Neuronal stem cell (in vitro differentiated cells): ENCODE data around the gene APBB1.
A peak's percentile ranks its signal among the peaks of the same experiment; 100 is the strongest.

Source experiments
- DNase-seq: peaks from one replicate; pipeline ENCODE4 v3.0.0-alpha.2; 2013; ENCODE audit warnings: low spot score
- H2AFZ ChIP-seq: one replicate; pipeline ENCODE4 v1.6.1; 2013; ENCODE audit warnings: mild to moderate bottlenecking, low read length, inconsistent platforms
- H2AK5ac ChIP-seq: 2 replicates; pipeline ENCODE4 v1.6.1; 2013; ENCODE audit warnings: low read depth, mild to moderate bottlenecking, inconsistent platforms, low read length, moderate library complexity, mixed read lengths
- H2BK120ac ChIP-seq: 2 replicates; pipeline ENCODE4 v1.6.1; 2013; ENCODE audit warnings: low read depth, mild to moderate bottlenecking, inconsistent platforms, low read length, moderate library complexity, mixed read lengths
- H2BK12ac ChIP-seq: one replicate; pipeline ENCODE4 v1.6.1; 2013; ENCODE audit warnings: low read length, inconsistent platforms
- H2BK15ac ChIP-seq: 2 replicates; pipeline ENCODE4 v1.6.1; 2013; ENCODE audit warnings: mild to moderate bottlenecking, low read length, inconsistent platforms, mixed read lengths
- H2BK5ac ChIP-seq: one replicate; pipeline ENCODE4 v1.6.1; 2013; ENCODE audit warnings: inconsistent platforms, mild to moderate bottlenecking, low read length, moderate library complexity
- H3K14ac ChIP-seq: one replicate; pipeline ENCODE4 v1.6.1; 2013; ENCODE audit warnings: low read length, inconsistent platforms
- H3K18ac ChIP-seq: 2 replicates; pipeline ENCODE4 v1.6.1; 2013; ENCODE audit warnings: low read length, inconsistent platforms
- H3K23ac ChIP-seq: 2 replicates; pipeline ENCODE4 v1.6.1; 2013; ENCODE audit warnings: low read depth, mild to moderate bottlenecking, mixed read lengths, low read length, inconsistent platforms; ENCODE audit not compliant: poor library complexity
- H3K27ac ChIP-seq: replicated peaks from 3 replicates; pipeline ENCODE4 v1.5.1; 2013; ENCODE audit warnings: low read length, inconsistent platforms
- H3K27me3 ChIP-seq, 3 experiments: 2 replicates each; pipeline ENCODE4 v1.6.1; 2013; ENCODE audit warnings: low read length in 3 of 3, mild to moderate bottlenecking in 2 of 3, inconsistent platforms in 1 of 3, low read depth in 1 of 3, mixed read lengths in 1 of 3, moderate library complexity in 1 of 3; ENCODE audit not compliant: control insufficient read depth in 3 of 3, insufficient read depth in 3 of 3
- H3K36me3 ChIP-seq, 2 donors: replicated peaks in 1 of 2; 2 replicates each; pipeline ENCODE4 v1.6.1; 2013; ENCODE audit warnings: low read length in 2 of 2; ENCODE audit not compliant: control insufficient read depth in 2 of 2, insufficient read depth in 2 of 2
- H3K4ac ChIP-seq: 2 replicates; pipeline ENCODE4 v1.6.1; 2013; ENCODE audit warnings: inconsistent platforms, mild to moderate bottlenecking, low read length, moderate library complexity
- H3K4me1 ChIP-seq, 2 donors: 1 replicate in 1 of 2; 2 replicates in 1 of 2; pipeline ENCODE4 v1.6.1; 2013; ENCODE audit warnings: low read length in 2 of 2, low read depth in 1 of 2; ENCODE audit not compliant: control insufficient read depth in 2 of 2, insufficient read depth in 1 of 2
- H3K4me2 ChIP-seq: one replicate; pipeline ENCODE4 v1.6.1; 2013; ENCODE audit warnings: mild to moderate bottlenecking, low read length, inconsistent platforms; ENCODE audit not compliant: insufficient read depth, poor library complexity, severe bottlenecking
- H3K4me3 ChIP-seq, 2 donors: 2 replicates each; pipeline ENCODE4 v1.5.1; 2013; ENCODE audit warnings: low read length in 2 of 2, mild to moderate bottlenecking in 2 of 2, inconsistent platforms in 1 of 2, moderate library complexity in 1 of 2
- H3K79me1 ChIP-seq: one replicate; pipeline ENCODE4 v1.6.1; 2013; ENCODE audit warnings: low read depth, mild to moderate bottlenecking, inconsistent platforms, low read length, moderate library complexity
- H3K9ac ChIP-seq: one replicate; pipeline ENCODE4 v1.6.1; 2013; ENCODE audit warnings: mild to moderate bottlenecking, low read depth, low read length, inconsistent platforms; ENCODE audit not compliant: poor library complexity
- H3K9me3 ChIP-seq, 2 donors: replicated peaks in 1 of 2; 2 replicates each; pipeline versions ENCODE3 to v1.6.1; 2013; ENCODE audit warnings: low read length in 2 of 2, mild to moderate bottlenecking in 2 of 2, inconsistent platforms in 1 of 2, low read depth in 1 of 2, mixed read lengths in 1 of 2, moderate library complexity in 1 of 2; ENCODE audit not compliant: control insufficient read depth in 2 of 2, insufficient read depth in 1 of 2
- H4K8ac ChIP-seq: one replicate; pipeline ENCODE4 v1.6.1; 2013; ENCODE audit warnings: low read depth, mild to moderate bottlenecking, inconsistent platforms, low read length, moderate library complexity
- H4K91ac ChIP-seq: one replicate; pipeline ENCODE4 v1.6.1; 2013; ENCODE audit warnings: low read length, low read depth, mild to moderate bottlenecking, inconsistent platforms; ENCODE audit not compliant: poor library complexity
- WGBS, 2 donors: extraction: QIAGEN DNeasy Blood & Tissue Kit; methylation state at CpG; one replicate each; pipeline ENCODE4 v1.1.7; 2013; ENCODE audit warnings: missing lambda C conversion rate in 2 of 2, mixed read lengths in 1 of 2; ENCODE audit not compliant: insufficient read length in 2 of 2, insufficient replicate concordance in 1 of 2; ENCODE audit errors: extremely low coverage in 2 of 2; 5-methylcytosine and 5-hydroxymethylcytosine counted together

The APBB1 gene

DNA sequence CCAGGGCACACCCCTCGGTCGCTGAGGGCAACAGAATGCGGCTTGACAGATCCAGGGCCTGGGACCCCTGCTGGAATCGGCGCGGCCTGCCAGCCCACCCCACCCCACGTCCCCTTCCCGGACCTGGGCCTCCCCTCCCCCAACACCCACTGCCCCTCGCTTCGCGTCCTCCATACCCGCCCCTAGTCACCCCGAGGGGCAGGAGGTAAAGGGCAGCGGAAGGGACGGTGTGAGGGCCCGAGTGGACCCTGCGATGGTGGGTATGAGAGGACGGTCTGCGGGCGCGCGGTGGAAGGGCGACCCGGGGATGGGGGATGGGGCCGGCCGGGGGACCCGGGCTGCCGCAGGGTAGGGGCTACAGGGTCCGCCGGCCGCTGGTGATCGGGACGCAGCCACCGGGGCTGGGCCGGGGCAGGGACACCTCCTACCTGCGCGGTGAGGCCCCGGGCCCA is 311 bp downstream of the APBB1 start:
- H3K4me3 ChIP-seq, result peak overlapping the region; percentile 90 to 97
- H3K9ac ChIP-seq, result peak overlapping the region; percentile 93
- DNase-seq, result peak; percentile 48
- H3K27me3 ChIP-seq, result peaks cover 0 to 2% (median 0%) of the 10 kb centered on the region in 3 experiments
- peaks cover 6% of the 10 kb centered on the region for H3K79me1 ChIP-seq
- H4K91ac ChIP-seq, result no peak overlapping the region
- peak overlapping the region; percentile 64 for H3K4me2 ChIP-seq
- no peak overlapping the region for H2BK120ac ChIP-seq
- no peak overlapping the region for H3K14ac ChIP-seq
- no peak overlapping the region for H3K23ac ChIP-seq
- H3K18ac ChIP-seq, result peak overlapping the region; percentile 94
- H3K4ac ChIP-seq, result no peak overlapping the region
- H2BK15ac ChIP-seq, result peak overlapping the region; percentile 78
- H4K8ac ChIP-seq, result no peak overlapping the region
- no peaks in the 10 kb centered on the region for H3K36me3 ChIP-seq
- peak overlapping the region; percentile 100 for H2AFZ ChIP-seq
- peaks cover 3 to 7% of the 10 kb centered on the region in 2 donors for H3K4me1 ChIP-seq
- no peaks in the 10 kb centered on the region for H3K9me3 ChIP-seq
- no peak overlapping the region for H2BK12ac ChIP-seq
- WGBS, 2 donors, result no CpG with 5 or more reads among the region's 38 CpGs
- H3K27ac ChIP-seq, result no peak overlapping the region
- peak overlapping the region; percentile 30 for H2AK5ac ChIP-seq
- H2BK5ac ChIP-seq, result peak overlapping the region; percentile 96

GRCh38 chr11:6417907-6418556 is 862 bp downstream of the APBB1 start:
- Histone ChIP-seq H2BK5ac (no peak overlapping the region), H3K27me3 (peaks cover 0 to 2% (median 0%) of the 10 kb centered on the region in 3 experiments), H3K27ac (no peak overlapping the region), H3K14ac (no peak overlapping the region), H3K4ac (no peak overlapping the region), H4K91ac (no peak overlapping the region), H2BK12ac (no peak overlapping the region), H3K18ac (peak overlapping the region; percentile 19), H3K4me3 (peak overlapping the region; percentile 90 to 97), H3K79me1 (peaks cover 6% of the 10 kb centered on the region), H3K9ac (peak overlapping the region; percentile 93), H3K9me3 (no peaks in the 10 kb centered on the region), H3K23ac (no peak overlapping the region), H2AFZ (peak overlapping the region; percentile 100), H3K4me1 (peaks cover 3 to 7% of the 10 kb centered on the region in 2 donors), H3K4me2 (peak overlapping the region; percentile 64), H2AK5ac (peak overlapping the region; percentile 30), H2BK15ac (peak overlapping the region; percentile 78), H3K36me3 (no peaks in the 10 kb centered on the region), H4K8ac (no peak overlapping the region), H2BK120ac (no peak overlapping the region)
- no CpG with 5 or more reads among the region's 7 CpGs for WGBS, 2 donors
- DNase-seq, result no peak

GRCh38 chr11:6415797-6416196 is 3.1 kb downstream of the APBB1 start:
- Histone ChIP-seq H4K8ac (no peak overlapping the region), H2BK5ac (no peak overlapping the region), H3K9me3 (no peaks in the 10 kb centered on the region), H3K14ac (no peak overlapping the region), H2AK5ac (no peak overlapping the region), H3K27me3 (peaks cover 0 to 2% (median 0%) of the 10 kb centered on the region in 3 experiments), H2BK12ac (no peak overlapping the region), H2BK120ac (no peak overlapping the region), H3K18ac (no peak overlapping the region), H3K4me2 (no peak overlapping the region), H2AFZ (no peak overlapping the region), H4K91ac (no peak overlapping the region), H3K79me1 (peaks cover 10% of the 10 kb centered on the region), H3K4me1 (peaks cover 3 to 7% of the 10 kb centered on the region in 2 donors), H3K4me3 (no peak overlapping the region), H3K4ac (no peak overlapping the region), H3K36me3 (peaks cover 3 to 6% of the 10 kb centered on the region in 2 donors), H2BK15ac (no peak overlapping the region), H3K9ac (no peak overlapping the region), H3K27ac (no peak overlapping the region), H3K23ac (no peak overlapping the region)
- DNase-seq, result no peak
- WGBS, 2 donors, result no CpG with 5 or more reads among the region's 6 CpGs

GRCh38 chr11:6414874-6415328 is 4.0 kb downstream of the APBB1 start:
- Histone ChIP-seq H3K79me1 (peaks cover 10% of the 10 kb centered on the region), H2BK15ac (no peak overlapping the region), H2BK5ac (no peak overlapping the region), H2AFZ (no peak overlapping the region), H2BK12ac (no peak overlapping the region), H3K4ac (no peak overlapping the region), H3K4me3 (no peak overlapping the region), H4K91ac (no peak overlapping the region), H3K9me3 (no peaks in the 10 kb centered on the region), H2BK120ac (no peak overlapping the region), H3K14ac (no peak overlapping the region), H3K27me3 (no peaks in the 10 kb centered on the region), H3K4me2 (no peak overlapping the region), H3K27ac (no peak overlapping the region), H3K9ac (no peak overlapping the region), H4K8ac (no peak overlapping the region), H3K4me1 (peaks cover 3 to 7% of the 10 kb centered on the region in 2 donors), H3K18ac (no peak overlapping the region), H3K36me3 (peaks cover 10 to 15% of the 10 kb centered on the region in 2 donors), H3K23ac (no peak overlapping the region), H2AK5ac (no peak overlapping the region)
- DNase-seq, result no peak
- no CpG with 5 or more reads among the region's 3 CpGs for WGBS, 2 donors
